ENCODE data around the gene OR2T3. TPM values are rescaled to one million over a fixed set of nuclear protein-coding genes. Genes with fewer than 3 reads are reported as not detected.
"Not testable (repeated sequence)": the region's sequence is repeated elsewhere in the genome, so short reads cannot be mapped to it uniquely, and the experiment has no call there.

OR2T3 gene
- total and polyA plus RNA-seq, 2 of the 13 experiments (the other 11 are each of a cell fraction or from before 2014, with no cell fraction given), result not detected

DNA sequence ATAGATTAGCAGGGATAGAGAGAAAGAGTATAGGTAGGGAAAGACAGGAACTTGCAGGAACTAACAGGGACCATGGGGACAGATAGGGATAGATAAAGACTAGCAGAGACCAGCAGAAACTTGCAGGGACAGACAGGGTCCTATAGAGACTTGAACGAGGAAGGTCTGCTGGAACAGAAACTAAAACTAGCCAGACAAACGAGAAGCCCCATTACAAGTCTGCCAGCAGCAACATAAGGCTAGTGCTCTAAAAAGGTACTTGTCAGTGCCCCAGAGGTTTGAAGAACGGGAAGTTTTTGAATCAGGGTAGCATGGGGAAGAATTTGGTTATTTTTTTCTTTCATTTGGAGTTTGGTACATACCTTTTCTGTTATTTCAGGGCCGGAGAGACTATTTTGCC lies 41.0 kb upstream of the OR2T3 start:
- H3K27me3 ChIP-seq (ENCODE audit: control insufficient read depth in 1 of 2, insufficient read depth in 2 of 2, low read length in 2 of 2); H3K4me1 ChIP-seq (ENCODE audit: insufficient read depth, low read length); DNase-seq (ENCODE audit: low spot score); H3K79me2 ChIP-seq (ENCODE audit: insufficient read depth, low read length); H3K9ac ChIP-seq (ENCODE audit: insufficient read depth, low read depth, low read length); POLR2A ChIA-PET; ATAC-seq; intact Hi-C loops (cut with micrococcal nuclease; ENCODE audit: unreplicated experiment); H3K4me2 ChIP-seq (ENCODE audit: low read depth, low read length); H4K20me1 ChIP-seq (ENCODE audit: insufficient read depth, low read length); BruUV-seq (replicated peaks); H3K9me3 ChIP-seq (ENCODE audit: low read length); H3K27ac ChIP-seq (ENCODE audit: extremely low read length, insufficient read depth, low read length); FAIRE-seq; in situ Hi-C loops (cut with HindIII; ENCODE audit: extremely low pct_ligation_motif_present, low pct_unique_long_range_greater_than_20kb); CTCF ChIA-PET (ENCODE audit: low intra/inter-chr PET ratio, low total read pairs); H3K36me3 ChIP-seq (replicated peaks in 1 of 2; ENCODE audit: control insufficient read depth in 1 of 2, insufficient read depth in 2 of 2, low read length in 2 of 2); H2AFZ ChIP-seq (ENCODE audit: low read length); H3K4me3 ChIP-seq (replicated peaks in 1 of 3; ENCODE audit: insufficient read depth in 1 of 3, low read depth in 2 of 3, low read length in 3 of 3): not testable (repeated sequence)
- WGBS (ENCODE audit: low lambda C conversion rate), result 0% methylated on average over 4 of the region's 4 CpGs

DNA sequence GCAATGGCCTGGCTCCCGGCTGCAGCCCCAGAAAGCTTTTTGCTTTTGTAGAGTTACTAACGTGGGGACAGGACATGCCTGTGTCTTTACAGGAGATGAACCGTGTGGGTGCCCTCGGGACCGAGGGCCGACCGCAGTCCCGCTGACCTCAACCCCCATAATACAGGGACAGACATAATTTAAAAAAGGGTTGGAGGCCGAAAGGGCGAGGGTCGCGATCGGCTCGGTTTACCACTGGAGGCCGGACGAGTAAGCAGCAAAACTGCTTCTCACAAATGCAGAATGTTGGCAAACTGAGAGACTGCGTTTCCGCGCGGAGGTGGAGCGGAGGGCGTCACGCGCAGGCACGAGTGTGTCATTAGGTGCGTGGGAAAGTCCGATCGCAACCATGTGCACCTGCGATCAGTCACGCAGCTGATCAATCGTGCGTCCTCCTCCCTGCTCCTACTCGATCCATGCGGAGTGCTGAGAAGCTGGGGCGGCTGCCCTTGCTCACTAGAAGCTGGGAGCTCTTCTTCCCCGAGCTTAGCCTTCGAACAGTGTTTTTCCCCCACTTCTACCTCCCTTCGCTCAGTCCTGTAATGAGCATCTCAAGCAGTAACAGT lies 39.2 kb upstream of the OR2T3 start:
- intact Hi-C loops (cut with micrococcal nuclease; ENCODE audit: unreplicated experiment); H3K4me1 ChIP-seq (ENCODE audit: insufficient read depth, low read length); ATAC-seq; FAIRE-seq; H3K4me3 ChIP-seq (replicated peaks in 1 of 3; ENCODE audit: insufficient read depth in 1 of 3, low read depth in 2 of 3, low read length in 3 of 3); DNase-seq (ENCODE audit: low spot score); CTCF ChIA-PET (ENCODE audit: low intra/inter-chr PET ratio, low total read pairs); H3K4me2 ChIP-seq (ENCODE audit: low read depth, low read length); in situ Hi-C loops (cut with HindIII; ENCODE audit: extremely low pct_ligation_motif_present, low pct_unique_long_range_greater_than_20kb); H3K9me3 ChIP-seq (ENCODE audit: low read length); H2AFZ ChIP-seq (ENCODE audit: low read length); H3K27ac ChIP-seq (ENCODE audit: extremely low read length, insufficient read depth, low read length); H3K9ac ChIP-seq (ENCODE audit: insufficient read depth, low read depth, low read length); POLR2A ChIA-PET; BruUV-seq (replicated peaks); H3K79me2 ChIP-seq (ENCODE audit: insufficient read depth, low read length); H3K36me3 ChIP-seq (replicated peaks in 1 of 2; ENCODE audit: control insufficient read depth in 1 of 2, insufficient read depth in 2 of 2, low read length in 2 of 2); H3K27me3 ChIP-seq (ENCODE audit: control insufficient read depth in 1 of 2, insufficient read depth in 2 of 2, low read length in 2 of 2); H4K20me1 ChIP-seq (ENCODE audit: insufficient read depth, low read length): not testable (repeated sequence)
- WGBS (ENCODE audit: low lambda C conversion rate), result 69% methylated on average over 31 of the region's 38 CpGs

DNA sequence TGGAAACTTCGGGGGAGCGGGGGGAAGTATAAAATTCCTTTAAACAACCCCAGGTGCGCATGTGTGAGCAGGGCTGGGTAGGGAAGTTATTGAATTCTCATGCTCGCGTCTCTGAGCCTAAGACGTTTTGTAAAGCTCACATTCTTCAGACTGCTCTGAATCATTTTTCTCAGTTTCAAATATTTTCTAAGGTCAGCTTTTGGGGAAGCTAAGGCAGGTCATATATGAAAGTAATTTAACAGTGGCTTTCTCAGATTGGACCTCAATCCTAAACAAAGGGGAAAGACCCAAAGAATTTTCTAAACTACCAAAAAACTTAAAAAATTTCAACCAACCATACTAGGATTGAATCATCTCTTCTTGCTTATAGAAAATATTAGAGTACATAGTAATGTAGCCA lies 38.2 kb upstream of the OR2T3 start:
- not testable (repeated sequence) for FAIRE-seq

DNA sequence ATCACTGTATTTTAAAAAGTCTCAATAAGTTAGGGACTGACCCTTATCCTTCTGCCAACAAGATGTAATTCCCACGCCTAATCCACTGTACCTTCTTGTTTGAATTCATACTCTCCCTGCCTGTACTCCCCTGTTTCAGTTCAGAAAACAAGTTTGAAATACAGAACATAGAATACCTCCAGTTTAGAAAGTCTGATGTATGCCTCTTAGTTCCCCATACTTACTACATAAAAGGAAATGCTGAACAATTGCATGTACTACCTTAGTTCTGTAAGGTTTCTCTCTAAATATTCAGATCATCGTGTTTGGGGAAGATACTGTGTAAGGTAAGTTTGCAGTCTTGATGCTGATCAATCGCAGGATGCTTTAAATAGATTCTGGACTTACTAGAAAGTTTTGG lies 36.8 kb upstream of the OR2T3 start:
- H3K27me3 ChIP-seq (ENCODE audit: control insufficient read depth in 1 of 2, insufficient read depth in 2 of 2, low read length in 2 of 2); POLR2A ChIA-PET; CTCF ChIA-PET (ENCODE audit: low intra/inter-chr PET ratio, low total read pairs); H3K9me3 ChIP-seq (ENCODE audit: low read length); FAIRE-seq; H4K20me1 ChIP-seq (ENCODE audit: insufficient read depth, low read length); H3K4me1 ChIP-seq (ENCODE audit: insufficient read depth, low read length); H3K27ac ChIP-seq (ENCODE audit: extremely low read length, insufficient read depth, low read length); H2AFZ ChIP-seq (ENCODE audit: low read length); H3K9ac ChIP-seq (ENCODE audit: insufficient read depth, low read depth, low read length); H3K4me3 ChIP-seq (replicated peaks in 1 of 3; ENCODE audit: insufficient read depth in 1 of 3, low read depth in 2 of 3, low read length in 3 of 3); H3K36me3 ChIP-seq (replicated peaks in 1 of 2; ENCODE audit: control insufficient read depth in 1 of 2, insufficient read depth in 2 of 2, low read length in 2 of 2); H3K79me2 ChIP-seq (ENCODE audit: insufficient read depth, low read length); intact Hi-C loops (cut with micrococcal nuclease; ENCODE audit: unreplicated experiment); ATAC-seq; in situ Hi-C loops (cut with HindIII; ENCODE audit: extremely low pct_ligation_motif_present, low pct_unique_long_range_greater_than_20kb); DNase-seq (ENCODE audit: low spot score); H3K4me2 ChIP-seq (ENCODE audit: low read depth, low read length); BruUV-seq (replicated peaks): not testable (repeated sequence)
- WGBS (ENCODE audit: low lambda C conversion rate), result 7% methylated on average over 3 of the region's 3 CpGs

More for the DNA sequence above, 38.2 kb upstream of the OR2T3 start:
- intact Hi-C loops (cut with micrococcal nuclease; ENCODE audit: unreplicated experiment); H3K9ac ChIP-seq (ENCODE audit: insufficient read depth, low read depth, low read length); BruUV-seq (replicated peaks); H4K20me1 ChIP-seq (ENCODE audit: insufficient read depth, low read length); H3K4me3 ChIP-seq (replicated peaks in 1 of 3; ENCODE audit: insufficient read depth in 1 of 3, low read depth in 2 of 3, low read length in 3 of 3); H3K79me2 ChIP-seq (ENCODE audit: insufficient read depth, low read length); ATAC-seq; DNase-seq (ENCODE audit: low spot score); H3K36me3 ChIP-seq (replicated peaks in 1 of 2; ENCODE audit: control insufficient read depth in 1 of 2, insufficient read depth in 2 of 2, low read length in 2 of 2); CTCF ChIA-PET (ENCODE audit: low intra/inter-chr PET ratio, low total read pairs); in situ Hi-C loops (cut with HindIII; ENCODE audit: extremely low pct_ligation_motif_present, low pct_unique_long_range_greater_than_20kb); H2AFZ ChIP-seq (ENCODE audit: low read length); H3K27ac ChIP-seq (ENCODE audit: extremely low read length, insufficient read depth, low read length); H3K4me2 ChIP-seq (ENCODE audit: low read depth, low read length); POLR2A ChIA-PET; H3K27me3 ChIP-seq (ENCODE audit: control insufficient read depth in 1 of 2, insufficient read depth in 2 of 2, low read length in 2 of 2); H3K4me1 ChIP-seq (ENCODE audit: insufficient read depth, low read length); H3K9me3 ChIP-seq (ENCODE audit: low read length): not testable (repeated sequence)
- 55% methylated on average over 6 of the region's 6 CpGs for WGBS (ENCODE audit: low lambda C conversion rate)

All from HepG2 (cell line).